GM12878 (cell line): Measurements from ENCODE around the gene RANBP17. TPM values are rescaled to one million over a fixed set of nuclear protein-coding genes. Genes with fewer than 3 reads are reported as not detected.

ENCODE experiments used
- ATAC-seq: fragments of 200-7000 bp; cut with Tn5 transposase; 3 replicates; pipeline ENCODE4 v1.9.1; 2020; ENCODE audit warnings: mild to moderate bottlenecking, moderate library complexity
- BruUV-seq: library from RNA; stranded (reverse); fragments of 400-500 nt; replicated peaks from 2 replicates; lab custom pipeline; 2021; lab: Mats Ljungman, UMichigan
- CTCF ChIA-PET: fragments of 300-600 bp; sonication (Branson Sonifier 250); formaldehyde crosslinking; extraction: SDS; loops from one replicate; lab custom pipeline; 2021; ENCODE audit warnings: inconsistent platforms; lab: Yijun Ruan, JAX
- POLR2A ChIA-PET: fragments of 350-600 bp; formaldehyde crosslinking; extraction: SDS; loops from one replicate; lab custom pipeline; 2021; ENCODE audit warnings: inconsistent platforms; lab: Charles Lee
- RAD21 ChIA-PET: fragments of 300-600 bp; sonication (Branson Sonifier 250); formaldehyde crosslinking; loops from one replicate; lab custom pipeline; 2023; ENCODE audit warnings: antibody characterized with exemption; ENCODE audit not compliant: unreplicated experiment; lab: Charles Lee
- SMC1A ChIA-PET: fragments of 300-600 bp; sonication (Branson Sonifier 250); formaldehyde crosslinking; loops from one replicate; lab custom pipeline; 2023; ENCODE audit not compliant: unreplicated experiment, uncharacterized antibody; lab: Charles Lee
- DNase-seq: peaks from one replicate; pipeline ENCODE4 v3.0.0-alpha.2; 2011; ENCODE audit warnings: low read depth, low spot score
- FAIRE-seq: peaks from 3 replicates; lab custom pipeline; 2011; peaks lifted over from hg19 to GRCh38; lab: Jason Lieb, UNC
- H2AFZ ChIP-seq: 2 replicates; pipeline ENCODE4 v1.6.0; 2011; ENCODE audit warnings: low read depth, low read length, control low read depth; ENCODE audit not compliant: control insufficient read depth
- H3K27ac ChIP-seq: 2 replicates; pipeline ENCODE4 v1.5.1; 2011; ENCODE audit warnings: control low read depth; ENCODE audit not compliant: control insufficient read depth, insufficient read depth
- H3K27me3 ChIP-seq, 2 experiments: replicated peaks in 1 of 2; 2 replicates each; pipeline versions ENCODE4 v1.6.0 to v1.6.1; 2011; ENCODE audit warnings: low read length in 1 of 2; ENCODE audit not compliant: control insufficient read depth in 2 of 2, insufficient read depth in 2 of 2
- H3K36me3 ChIP-seq, 2 experiments: 2 replicates each; pipeline ENCODE4 v1.5.1; 2011; ENCODE audit warnings: low read length in 1 of 2; ENCODE audit not compliant: control insufficient read depth in 2 of 2, insufficient read depth in 2 of 2
- H3K4me1 ChIP-seq: 2 replicates; pipeline ENCODE4 v1.6.1; 2011; ENCODE audit warnings: mild to moderate bottlenecking, low read length, moderate library complexity, mixed read lengths; ENCODE audit not compliant: control insufficient read depth, insufficient read depth
- H3K4me2 ChIP-seq: 2 replicates; pipeline ENCODE4 v1.6.0; 2011; ENCODE audit warnings: control low read depth; ENCODE audit not compliant: control insufficient read depth, insufficient read depth
- H3K4me3 ChIP-seq: fragments of 200-600 bp; sonication (generic); 2 replicates; pipeline ENCODE4 v1.5.1; 2016
- H3K79me2 ChIP-seq: 2 replicates; pipeline ENCODE4 v1.6.0; 2011; ENCODE audit warnings: low read length; ENCODE audit not compliant: control insufficient read depth, insufficient read depth
- H3K9ac ChIP-seq: 2 replicates; pipeline ENCODE4 v1.8.0; 2011; ENCODE audit warnings: low read length, control low read depth, mixed read lengths; ENCODE audit not compliant: control insufficient read depth, insufficient read depth
- H3K9me3 ChIP-seq: replicated peaks from 3 replicates; pipeline ENCODE4 v1.5.1; 2011; ENCODE audit warnings: mild to moderate bottlenecking, low read length; ENCODE audit not compliant: control insufficient read depth, insufficient read depth
- H4K20me1 ChIP-seq: 2 replicates; pipeline ENCODE4 v1.6.0; 2011; ENCODE audit not compliant: control insufficient read depth, insufficient read depth
- ATF7 ChIP-seq: fragments of 450-650 bp; IDR thresholded peaks from 2 replicates; pipeline ENCODE4 v1.6.1; 2016; ENCODE audit warnings: low read depth, mild to moderate bottlenecking
- BMI1 ChIP-seq: fragments of 450-650 bp; IDR thresholded peaks from 2 replicates; pipeline ENCODE4 v1.6.1; 2016; ENCODE audit warnings: mild to moderate bottlenecking, moderate library complexity, borderline replicate concordance
- BRCA1 ChIP-seq: IDR thresholded peaks from 2 replicates; pipeline ENCODE4 v1.6.1; 2011; ENCODE audit warnings: low read depth, low read length, improper control_type of control experiment
- ETV6 ChIP-seq, 2 experiments: fragments of 450-650 bp in 1 of 2; IDR thresholded peaks in 1 of 2; conservative IDR thresholded peaks in 1 of 2; 2 replicates each; pipeline ENCODE4 v1.6.1; 2014; ENCODE audit warnings: antibody characterized with exemption in 1 of 2, borderline replicate concordance in 1 of 2, low read depth in 1 of 2, mild to moderate bottlenecking in 1 of 2, moderate library complexity in 1 of 2
- FOS ChIP-seq: IDR thresholded peaks from 3 replicates; pipeline ENCODE4 v1.6.1; 2011; ENCODE audit warnings: borderline replicate concordance; ENCODE audit not compliant: insufficient read length; ENCODE audit errors: extremely low read depth
- FOXM1 ChIP-seq: IDR thresholded peaks from 2 replicates; pipeline ENCODE4 v1.6.1; 2012; ENCODE audit warnings: low read depth, mild to moderate bottlenecking, inconsistent platforms, low read length, moderate library complexity
- IKZF2 ChIP-seq, 2 experiments: fragments of 450-650 bp; IDR thresholded peaks; 2 replicates each; pipeline ENCODE4 v1.6.1; 2017; ENCODE audit warnings: mild to moderate bottlenecking in 2 of 2, moderate library complexity in 2 of 2
- MTA2 ChIP-seq: fragments of 450-650 bp; IDR thresholded peaks from 2 replicates; pipeline ENCODE4 v1.6.1; 2016; ENCODE audit warnings: low read depth, mild to moderate bottlenecking, moderate library complexity
- NRF1 ChIP-seq: conservative IDR thresholded peaks from 2 replicates; pipeline ENCODE4 v1.6.1; 2011; ENCODE audit warnings: mild to moderate bottlenecking, low read depth, low read length, improper control_type of control experiment
- PAX5 ChIP-seq: IDR thresholded peaks from 2 replicates; pipeline ENCODE4 v1.6.1; 2011; ENCODE audit warnings: low read depth, low read length, borderline replicate concordance
- POLR2AphosphoS2 ChIP-seq: IDR thresholded peaks from 2 replicates; pipeline ENCODE4 v1.6.1; 2011; ENCODE audit warnings: low read depth, mild to moderate bottlenecking, low read length, improper control_type of control experiment, moderate library complexity
- POLR2AphosphoS5 ChIP-seq: IDR thresholded peaks from 2 replicates; pipeline ENCODE4 v1.6.1; 2011; ENCODE audit warnings: mild to moderate bottlenecking, low read length, inconsistent platforms
- RAD51 ChIP-seq: fragments of 450-650 bp; IDR thresholded peaks from 2 replicates; pipeline ENCODE4 v1.6.1; 2016; ENCODE audit warnings: moderate library complexity, mild to moderate bottlenecking, inconsistent platforms
- RCOR1 ChIP-seq: conservative IDR thresholded peaks from 2 replicates; pipeline ENCODE4 v1.6.1; 2012; ENCODE audit warnings: low read depth, low read length, improper control_type of control experiment
- RELA ChIP-seq: fragments of 450-650 bp; IDR thresholded peaks from 2 replicates; pipeline ENCODE4 v1.8.0; 2014; ENCODE audit warnings: borderline replicate concordance; ENCODE audit not compliant: partially characterized antibody
- RUNX3 ChIP-seq: IDR thresholded peaks from 2 replicates; pipeline ENCODE4 v1.6.1; 2012; ENCODE audit warnings: low read length, inconsistent platforms
- SMAD5 ChIP-seq: IDR thresholded peaks from 2 replicates; pipeline ENCODE4 v1.6.1; 2016; ENCODE audit warnings: antibody characterized with exemption, low read depth
- SUZ12 ChIP-seq: fragments of 200-600 bp; sonication (generic); IDR thresholded peaks from one replicate; pipeline ENCODE4 v1.6.1; 2018; ENCODE audit warnings: antibody characterized with exemption, mild to moderate bottlenecking; ENCODE audit not compliant: unreplicated experiment
- TBL1XR1 ChIP-seq: IDR thresholded peaks from 2 replicates; pipeline ENCODE4 v1.6.1; 2012; ENCODE audit warnings: low read depth, low read length, improper control_type of control experiment
- WGBS: methylation state at CpG from one replicate; pipeline ENCODE4 v1.1.6; 2016; ENCODE audit warnings: low lambda C conversion rate; ENCODE audit not compliant: insufficient replicate concordance, insufficient coverage; ENCODE audit errors: missing lambda C conversion rate; 5-methylcytosine and 5-hydroxymethylcytosine counted together
- in situ Hi-C: fragments of 300-500 bp; cut with MboI; formaldehyde crosslinking; loops from 9 replicates; pipeline ENCODE4 v1.14.3; 2018; ENCODE audit warnings: mixed read lengths
- intact Hi-C: fragments of 100-400 bp; cut with micrococcal nuclease; formaldehyde crosslinking; loops from one replicate; pipeline ENCODE4 v1.14.2; 2022; ENCODE audit not compliant: unreplicated experiment
- polyA plus RNA-seq, 11 experiments: library from polyadenylated mRNA; depleted of rRNA in 4 of 11; unstranded in 6 of 11; stranded (reverse) in 5 of 11; fragments of >200 nt; fragmentation: Nextera tagmentation in 4 of 11; fragmentation: Illumina TruSeq in 1 of 11; extraction: Ambion mirVana in 4 of 11; extraction: Trizol in 1 of 11; gene quantifications; 1 replicate in 1 of 11; 2 replicates in 10 of 11; pipeline versions ENCODE4 v1.2.1 to v1.2.3, GENCODE V29; 2011 to 2016; ENCODE audit warnings: inconsistent platforms in 2 of 11, missing spikeins in 2 of 11, low read depth in 1 of 11
- total RNA-seq, 4 experiments: library from RNA; depleted of rRNA in 3 of 4; stranded (reverse); fragments of >200 nt in 3 of 4; fragmentation: Illumina TruSeq in 1 of 4; extraction: Trizol in 1 of 4; gene quantifications; 2 replicates each; pipeline versions ENCODE4 v1.2.1 to v1.2.3, GENCODE V29; 2013 to 2021

Gene RANBP17
- total and polyA plus RNA-seq, 10 of the 15 experiments (the other 5 are each of a cell fraction or from before 2014, with no cell fraction given): 0.10 TPM; not detected in 9

- TF ChIP-seq SUZ12 (no peak), FOXM1 (no peak), RAD51 (no peak)
Observed at GRCh38 chr5:170903075-170903474, 41.3 kb downstream of the RANBP17 start (continued).

GRCh38 chr5:170907758-170908157, 45.9 kb downstream of the RANBP17 start:
- H3K4me2 ChIP-seq: no peak overlapping the region
- RAD21 ChIA-PET: no interaction called here
- no peaks in the 10 kb centered on the region; the same call in 1 of the 3 replicates for H3K9me3 ChIP-seq
- in situ Hi-C loops (no loop called here), intact Hi-C loops (no loop called here)
- H4K20me1 ChIP-seq: no peaks in the 10 kb centered on the region
- POLR2A ChIA-PET: no interaction called here
- H3K79me2 ChIP-seq: no peaks in the 10 kb centered on the region
- no peak overlapping the region for H3K4me3 ChIP-seq
- CTCF ChIA-PET: no interaction called here
- ATAC-seq: peak; percentile 30
- H3K9ac ChIP-seq: no peak overlapping the region
- no peak for DNase-seq
- no TSS peak for BruUV-seq
- 0% methylated on average over 1 of the region's 1 CpG for WGBS
- H2AFZ ChIP-seq: no peak overlapping the region
- no peaks in the 10 kb centered on the region for H3K4me1 ChIP-seq
- SMC1A ChIA-PET: no interaction called here
- H3K27ac ChIP-seq: no peak overlapping the region
- no peaks in the 10 kb centered on the region for H3K27me3 ChIP-seq
- TF ChIP-seq IKZF2 (IDR thresholded peaks at IDR 0.05): peak in 1 of 2 experiments; percentile 38; a peak in 1 of 4 replicates
- no peak for TF ChIP-seq SMAD5
- TF ChIP-seq ATF7: peak; percentile 62; the same call in 1 of the 2 replicates
- peak; percentile 32; the same call in 1 of the 2 replicates for TF ChIP-seq RUNX3
- TF ChIP-seq MTA2: peak; percentile 43; the same call in 1 of the 2 replicates
- FAIRE-seq: no peak
- H3K36me3 ChIP-seq: no peaks in the 10 kb centered on the region

- Histone ChIP-seq H3K27ac (no peak overlapping the region), H3K9me3 (no peaks in the 10 kb centered on the region), H3K36me3 (no peaks in the 10 kb centered on the region), H3K27me3 (no peaks in the 10 kb centered on the region), H3K4me3 (no peak overlapping the region), H3K4me2 (no peak overlapping the region), H3K4me1 (no peaks in the 10 kb centered on the region), H3K79me2 (no peaks in the 10 kb centered on the region), H3K9ac (no peak overlapping the region), H4K20me1 (no peaks in the 10 kb centered on the region), H2AFZ (no peak overlapping the region)
- intact Hi-C loops: no loop called here
- no TSS peak for BruUV-seq
- ChIA-PET RAD21 (no interaction called here), POLR2A (no interaction called here), SMC1A (no interaction called here), CTCF (no interaction called here)
- DNase-seq (no peak), FAIRE-seq (no peak), ATAC-seq (no peak)
- in situ Hi-C loops: no loop called here
- WGBS: 35% methylated on average over 3 of the region's 3 CpGs
- TF ChIP-seq BMI1 (no peak), POLR2AphosphoS2 (no peak), POLR2AphosphoS5 (no peak), TBL1XR1 (no peak), ETV6 (conservative IDR thresholded peaks at IDR 0.05 in 1 of 2, IDR thresholded peaks at IDR 0.05 in 1 of 2; ENCODE audit: borderline replicate concordance in 1 of 2, low read depth in 1 of 2) (no peak), BRCA1 (no peak), RELA (no peak), NRF1 (no peak), PAX5 (no peak), FOS (no peak), RCOR1 (no peak)
Observed at GRCh38 chr5:170913573-170913972, 51.8 kb downstream of the RANBP17 start.
